ENCODE data around the gene ODF2. TPM values are rescaled to one million over a fixed set of nuclear protein-coding genes. Genes with fewer than 3 reads are reported as not detected.

The ODF2 gene
- total RNA-seq, 1 experiment from 2014 or later = 31.2 TPM

DNA sequence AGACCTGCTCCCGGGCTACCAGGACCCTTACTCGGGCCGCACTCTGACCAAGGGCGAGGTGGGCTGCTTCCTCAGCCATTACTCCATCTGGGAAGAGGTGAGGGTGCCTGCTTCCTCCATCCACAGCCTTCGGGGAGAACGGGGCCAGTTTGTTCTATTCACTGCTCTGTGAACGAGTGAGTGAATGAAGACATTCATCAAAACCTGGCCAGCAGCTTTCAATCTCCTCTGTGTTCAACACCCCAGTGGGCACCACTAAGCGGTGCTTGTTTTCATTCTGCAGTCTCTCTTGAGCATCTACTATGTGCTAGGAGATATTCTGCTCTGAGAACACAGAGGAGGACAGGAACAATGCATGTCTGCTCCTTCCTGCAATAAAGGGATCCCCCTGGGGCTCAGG, 24.6 kb upstream of the ODF2 start:
- no TSS peak for BruUV-seq (replicated peaks)
- ATAC-seq = no peak
- Histone ChIP-seq H3K9ac (ENCODE audit: low read length) (no peak overlapping the region), H3K36me3 (ENCODE audit: low read depth, low read length) (no peaks in the 10 kb centered on the region), H3F3A (ENCODE audit: low read length, unreplicated experiment) (no peaks in the 10 kb centered on the region), H3K27me3 (ENCODE audit: low read length) (no peaks in the 10 kb centered on the region), H3K79me2 (ENCODE audit: low read length) (no peaks in the 10 kb centered on the region), H3K9me2 (replicated peaks; ENCODE audit: low read length) (no peaks in the 10 kb centered on the region), H2AFZ (ENCODE audit: low read length) (no peak overlapping the region), H3K9me3 (ENCODE audit: low read length) (no peaks in the 10 kb centered on the region), H3K27ac (ENCODE audit: low read length) (no peak overlapping the region), H3K4me3 (ENCODE audit: low read length) (no peak overlapping the region), H4K20me1 (ENCODE audit: low read length) (no peaks in the 10 kb centered on the region), H3K4me1 (ENCODE audit: insufficient read depth, low read length) (no peaks in the 10 kb centered on the region), H3K4me2 (ENCODE audit: low read length) (no peak overlapping the region)
- ChIA-PET CTCF (no interaction called here), POLR2A (ENCODE audit: unreplicated experiment) (no interaction called here)
- TF ChIP-seq CTCF (conservative IDR thresholded peaks at IDR 0.05; ENCODE audit: low read depth, low read length) (no peak), EZH2phosphoT487 (IDR thresholded peaks at IDR 0.05; ENCODE audit: borderline replicate concordance, low read length) (no peak), EZH2 (IDR thresholded peaks at IDR 0.05; ENCODE audit: low read length, unreplicated experiment) (no peak)
- intact Hi-C loops (cut with micrococcal nuclease) = no loop called here
- DNase-seq = no peak

GRCh38 chr9:128434340-128434739, 21.5 kb upstream of the ODF2 start:
- BruUV-seq (replicated peaks) = no TSS peak
- Histone ChIP-seq H3K4me3 (ENCODE audit: low read length) (no peak overlapping the region), H3K4me2 (ENCODE audit: low read length) (no peak overlapping the region), H2AFZ (ENCODE audit: low read length) (no peak overlapping the region), H3K27ac (ENCODE audit: low read length) (no peak overlapping the region), H3K4me1 (ENCODE audit: insufficient read depth, low read length) (no peaks in the 10 kb centered on the region), H3K79me2 (ENCODE audit: low read length) (no peaks in the 10 kb centered on the region), H3K27me3 (ENCODE audit: low read length) (no peaks in the 10 kb centered on the region), H3K36me3 (ENCODE audit: low read depth, low read length) (no peaks in the 10 kb centered on the region), H3K9ac (ENCODE audit: low read length) (no peak overlapping the region), H4K20me1 (ENCODE audit: low read length) (no peaks in the 10 kb centered on the region), H3K9me2 (replicated peaks; ENCODE audit: low read length) (no peaks in the 10 kb centered on the region), H3K9me3 (ENCODE audit: low read length) (no peaks in the 10 kb centered on the region), H3F3A (ENCODE audit: low read length, unreplicated experiment) (no peaks in the 10 kb centered on the region)
- DNase-seq = no peak
- CTCF ChIA-PET = no interaction called here
- no peak for ATAC-seq
- POLR2A ChIA-PET (ENCODE audit: unreplicated experiment) = no interaction called here
- TF ChIP-seq EZH2 (IDR thresholded peaks at IDR 0.05; ENCODE audit: low read length, unreplicated experiment) (no peak), EZH2phosphoT487 (IDR thresholded peaks at IDR 0.05; ENCODE audit: borderline replicate concordance, low read length) (no peak), CTCF (conservative IDR thresholded peaks at IDR 0.05; ENCODE audit: low read depth, low read length) (no peak)
- intact Hi-C loops (cut with micrococcal nuclease) = no loop called here

DNA sequence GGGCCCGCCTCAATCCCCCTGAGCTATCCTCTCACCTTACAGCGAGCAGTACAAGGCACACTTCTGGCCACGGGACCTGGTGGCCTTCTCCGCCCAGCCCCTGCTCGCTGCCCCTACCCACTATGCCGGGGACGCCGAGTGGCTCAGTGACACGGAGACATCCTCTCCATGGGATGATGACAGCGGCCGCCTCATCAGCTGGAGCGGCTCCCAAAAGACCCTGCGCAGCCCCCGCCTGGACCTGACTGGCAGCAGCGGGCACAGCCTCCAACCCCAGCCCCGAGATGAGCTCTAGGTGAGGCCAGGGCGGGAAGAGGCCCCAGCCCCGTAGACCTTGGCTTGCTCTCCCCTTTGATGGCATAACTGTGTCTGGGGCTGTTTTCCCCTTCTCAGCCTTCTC, 20.2 kb upstream of the ODF2 start:
- Histone ChIP-seq H3K9me2 (replicated peaks; ENCODE audit: low read length) (no peaks in the 10 kb centered on the region), H3F3A (ENCODE audit: low read length, unreplicated experiment) (no peaks in the 10 kb centered on the region), H3K36me3 (ENCODE audit: low read depth, low read length) (no peaks in the 10 kb centered on the region), H3K27ac (ENCODE audit: low read length) (no peak overlapping the region), H3K27me3 (ENCODE audit: low read length) (no peaks in the 10 kb centered on the region), H3K79me2 (ENCODE audit: low read length) (no peaks in the 10 kb centered on the region), H3K4me2 (ENCODE audit: low read length) (no peak overlapping the region), H3K4me3 (ENCODE audit: low read length) (no peak overlapping the region), H3K4me1 (ENCODE audit: insufficient read depth, low read length) (no peaks in the 10 kb centered on the region), H3K9ac (ENCODE audit: low read length) (no peak overlapping the region), H2AFZ (ENCODE audit: low read length) (no peak overlapping the region), H3K9me3 (ENCODE audit: low read length) (no peaks in the 10 kb centered on the region), H4K20me1 (ENCODE audit: low read length) (no peaks in the 10 kb centered on the region)
- ATAC-seq (no peak), DNase-seq (no peak)
- TF ChIP-seq CTCF (conservative IDR thresholded peaks at IDR 0.05; ENCODE audit: low read depth, low read length) = no peak
- no peak for TF ChIP-seq EZH2 (IDR thresholded peaks at IDR 0.05; ENCODE audit: low read length, unreplicated experiment)
- no peak for TF ChIP-seq EZH2phosphoT487 (IDR thresholded peaks at IDR 0.05; ENCODE audit: borderline replicate concordance, low read length)
- intact Hi-C loops (cut with micrococcal nuclease) = no loop called here
- ChIA-PET CTCF (no interaction called here), POLR2A (ENCODE audit: unreplicated experiment) (no interaction called here)
- no TSS peak for BruUV-seq (replicated peaks)

Measured in PC-3 (cell line).